Keratinocyte (primary cell): Measurements from ENCODE around the gene GRM4. TPM values are rescaled to one million over a fixed set of nuclear protein-coding genes. Genes with fewer than 3 reads are reported as not detected.

Source experiments
- DNase-seq: peaks from one replicate; pipeline ENCODE4 v3.0.0-alpha.2; 2011; ENCODE audit warnings: low read depth, missing footprints, low spot score
- FAIRE-seq: peaks from 2 replicates; lab custom pipeline; 2011; peaks lifted over from hg19 to GRCh38; lab: Jason Lieb, UNC
- H2AFZ ChIP-seq: 2 replicates; pipeline ENCODE4 v1.6.0; 2012; ENCODE audit warnings: low read length, control low read depth, inconsistent platforms; ENCODE audit not compliant: control insufficient read depth
- H3K27ac ChIP-seq: 2 replicates; pipeline ENCODE4 v1.5.1; 2011; ENCODE audit warnings: low read length; ENCODE audit not compliant: control insufficient read depth, insufficient read depth
- H3K27me3 ChIP-seq: 3 replicates; pipeline ENCODE4 v1.6.0; 2011; ENCODE audit warnings: low read length; ENCODE audit not compliant: control insufficient read depth, insufficient read depth; ENCODE audit errors: extremely low read depth
- H3K36me3 ChIP-seq, 2 experiments: 2 replicates in 1 of 2; 3 replicates in 1 of 2; pipeline ENCODE4 v1.5.1; 2011; ENCODE audit warnings: low read length in 2 of 2, mild to moderate bottlenecking in 1 of 2; ENCODE audit not compliant: control insufficient read depth in 2 of 2, insufficient read depth in 2 of 2; ENCODE audit errors: extremely low read depth in 1 of 2
- H3K4me1 ChIP-seq: 3 replicates; pipeline ENCODE4 v1.5.1; 2011; ENCODE audit warnings: low read length; ENCODE audit not compliant: control insufficient read depth, insufficient read depth; ENCODE audit errors: extremely low read depth
- H3K4me2 ChIP-seq: 3 replicates; pipeline ENCODE4 v1.6.0; 2011; ENCODE audit warnings: low read depth, low read length; ENCODE audit not compliant: control insufficient read depth, insufficient read depth; ENCODE audit errors: extremely low read depth
- H3K4me3 ChIP-seq, 3 experiments: fragments of 200-600 bp in 1 of 3; sonication (generic) in 1 of 3; 2 replicates in 2 of 3; 3 replicates in 1 of 3; pipeline ENCODE4 v1.5.1; 2011 to 2016; ENCODE audit warnings: low read length in 3 of 3, mild to moderate bottlenecking in 3 of 3, control low read depth in 2 of 3, inconsistent platforms in 1 of 3, low read depth in 1 of 3, mixed read lengths in 1 of 3, mixed run types in 1 of 3, moderate library complexity in 1 of 3; ENCODE audit not compliant: control insufficient read depth in 2 of 3, insufficient read depth in 2 of 3; ENCODE audit errors: extremely low read depth in 1 of 3
- H3K79me2 ChIP-seq: 2 replicates; pipeline ENCODE4 v1.6.0; 2012; ENCODE audit warnings: low read length; ENCODE audit not compliant: control insufficient read depth, insufficient read depth
- H3K9ac ChIP-seq: 3 replicates; pipeline ENCODE4 v1.6.0; 2011; ENCODE audit warnings: low read length; ENCODE audit not compliant: control insufficient read depth, insufficient read depth; ENCODE audit errors: extremely low read depth
- H3K9me1 ChIP-seq: 3 replicates; pipeline ENCODE4 v1.6.0; 2011; ENCODE audit warnings: low read length; ENCODE audit not compliant: control insufficient read depth, insufficient read depth; ENCODE audit errors: extremely low read depth
- H3K9me3 ChIP-seq: 2 replicates; pipeline ENCODE4 v1.5.1; 2012; ENCODE audit warnings: low read depth, low read length; ENCODE audit not compliant: control insufficient read depth
- H4K20me1 ChIP-seq: 3 replicates; pipeline ENCODE4 v1.6.0; 2011; ENCODE audit warnings: low read length; ENCODE audit not compliant: control insufficient read depth, insufficient read depth; ENCODE audit errors: extremely low read depth
- EZH2 ChIP-seq: IDR thresholded peaks from one replicate; pipeline ENCODE4 v1.6.1; 2012; ENCODE audit warnings: inconsistent platforms, mild to moderate bottlenecking, low read length, moderate library complexity
- dilution Hi-C: fragments of 300-500 bp; cut with MboI; formaldehyde crosslinking; loops from one replicate; pipeline ENCODE4 v1.7.0; 2020; ENCODE audit warnings: low sequenced_read_pairs; ENCODE audit not compliant: extremely low pct_ligation_motif_present
- polyA plus RNA-seq, 5 experiments: library from polyadenylated mRNA; depleted of rRNA in 3 of 5; stranded (reverse) in 3 of 5; stranded (forward) in 1 of 5; unstranded in 1 of 5; fragments of >200 nt; gene quantifications; 1 replicate in 1 of 5; 2 replicates in 3 of 5; 3 replicates in 1 of 5; pipeline versions ENCODE4 v1.2.1 to v1.2.3, GENCODE V29; 2011 to 2012; ENCODE audit warnings: missing spikeins in 2 of 5, low read depth in 1 of 5, low replicate concordance in 1 of 5
- TF ChIP-seq, protein P1 (sequence below), 3 experiments: IDR thresholded peaks in 1 of 3; conservative IDR thresholded peaks in 1 of 3; optimal IDR thresholded peaks in 1 of 3; 2 replicates in 2 of 3; 3 replicates in 1 of 3; pipeline versions ENCODE3 to v1.5.1; 2011; ENCODE audit warnings: low read length in 3 of 3, mild to moderate bottlenecking in 3 of 3, moderate library complexity in 2 of 3, control low read depth in 1 of 3, inconsistent platforms in 1 of 3; ENCODE audit not compliant: insufficient read depth in 2 of 3; ENCODE audit errors: extremely low read depth in 1 of 3

The GRM4 gene
- polyA plus RNA-seq, 1 donor (not counting 4 experiments of a cell fraction or from before 2014, with no cell fraction given) = not detected

- no peak for TF ChIP-seq EZH2
- TF ChIP-seq, protein P1, sequence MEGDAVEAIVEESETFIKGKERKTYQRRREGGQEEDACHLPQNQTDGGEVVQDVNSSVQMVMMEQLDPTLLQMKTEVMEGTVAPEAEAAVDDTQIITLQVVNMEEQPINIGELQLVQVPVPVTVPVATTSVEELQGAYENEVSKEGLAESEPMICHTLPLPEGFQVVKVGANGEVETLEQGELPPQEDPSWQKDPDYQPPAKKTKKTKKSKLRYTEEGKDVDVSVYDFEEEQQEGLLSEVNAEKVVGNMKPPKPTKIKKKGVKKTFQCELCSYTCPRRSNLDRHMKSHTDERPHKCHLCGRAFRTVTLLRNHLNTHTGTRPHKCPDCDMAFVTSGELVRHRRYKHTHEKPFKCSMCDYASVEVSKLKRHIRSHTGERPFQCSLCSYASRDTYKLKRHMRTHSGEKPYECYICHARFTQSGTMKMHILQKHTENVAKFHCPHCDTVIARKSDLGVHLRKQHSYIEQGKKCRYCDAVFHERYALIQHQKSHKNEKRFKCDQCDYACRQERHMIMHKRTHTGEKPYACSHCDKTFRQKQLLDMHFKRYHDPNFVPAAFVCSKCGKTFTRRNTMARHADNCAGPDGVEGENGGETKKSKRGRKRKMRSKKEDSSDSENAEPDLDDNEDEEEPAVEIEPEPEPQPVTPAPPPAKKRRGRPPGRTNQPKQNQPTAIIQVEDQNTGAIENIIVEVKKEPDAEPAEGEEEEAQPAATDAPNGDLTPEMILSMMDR (optimal IDR thresholded peaks at IDR 0.05 in 1 of 3, IDR thresholded peaks at IDR 0.05 in 1 of 3, conservative IDR thresholded peaks at IDR 0.05 in 1 of 3; ENCODE audit: extremely low read depth in 1 of 3, insufficient read depth in 2 of 3, low read length in 3 of 3) = no peak
- Histone ChIP-seq H3K9ac (no peak overlapping the region), H3K27me3 (peaks cover 6% of the 10 kb centered on the region), H3K9me1 (no peaks in the 10 kb centered on the region), H3K79me2 (no peaks in the 10 kb centered on the region), H3K36me3 (no peaks in the 10 kb centered on the region), H3K27ac (no peak overlapping the region), H3K9me3 (no peaks in the 10 kb centered on the region), H3K4me2 (no peak overlapping the region), H3K4me1 (no peaks in the 10 kb centered on the region), H3K4me3 (no peak overlapping the region), H2AFZ (no peak overlapping the region), H4K20me1 (no peaks in the 10 kb centered on the region)
- dilution Hi-C loops = no loop called here
- no peak for DNase-seq
- no peak for FAIRE-seq
Observed at GRCh38 chr6:34108176-34108575, 37.7 kb downstream of the GRM4 start.

DNA sequence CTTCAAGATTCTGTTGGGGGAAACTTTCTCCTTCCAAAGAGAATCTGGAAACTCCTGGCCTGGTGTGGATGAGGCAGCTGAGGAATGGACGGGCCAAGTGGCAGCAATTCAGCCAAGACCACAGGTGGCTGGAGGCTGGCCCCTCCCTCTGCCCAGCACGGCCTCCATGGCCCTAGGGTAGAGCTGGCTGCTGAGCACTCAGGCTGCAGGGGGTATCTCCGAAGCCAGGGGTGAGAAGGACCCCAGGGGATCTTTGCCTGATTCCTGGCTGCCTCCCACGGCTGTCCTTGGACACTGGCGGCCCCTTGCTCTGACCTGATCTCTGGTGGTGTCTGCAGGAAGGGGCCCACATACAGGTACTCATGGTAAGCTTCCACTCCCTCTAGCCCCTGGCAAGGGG, 39.0 kb downstream of the GRM4 start:
- no peak overlapping the region for H2AFZ ChIP-seq
- no peak overlapping the region for H3K4me3 ChIP-seq
- peaks cover 5% of the 10 kb centered on the region for H3K27me3 ChIP-seq
- no peak overlapping the region for H3K27ac ChIP-seq
- FAIRE-seq (no peak), DNase-seq (no peak)
- H3K4me1 ChIP-seq = no peaks in the 10 kb centered on the region
- no peaks in the 10 kb centered on the region for H3K9me3 ChIP-seq
- TF ChIP-seq EZH2 = no peak
- TF ChIP-seq, protein P1 (optimal IDR thresholded peaks at IDR 0.05 in 1 of 3, IDR thresholded peaks at IDR 0.05 in 1 of 3, conservative IDR thresholded peaks at IDR 0.05 in 1 of 3; ENCODE audit: extremely low read depth in 1 of 3, insufficient read depth in 2 of 3, low read length in 3 of 3) = no peak
- no peak overlapping the region for H3K4me2 ChIP-seq
- H3K9ac ChIP-seq = no peak overlapping the region
- no peaks in the 10 kb centered on the region for H3K9me1 ChIP-seq
- no peaks in the 10 kb centered on the region for H3K79me2 ChIP-seq
- dilution Hi-C loops = no loop called here
- H3K36me3 ChIP-seq = no peaks in the 10 kb centered on the region
- no peaks in the 10 kb centered on the region for H4K20me1 ChIP-seq
